ENCODE results near the gene ATP6V0C.
"Not testable (repeated sequence)": the region's sequence is repeated elsewhere in the genome, so short reads cannot be mapped to it uniquely, and the experiment has no call there.

Gene ATP6V0C

GRCh38 chr16:2529961-2530628 lies 16.3 kb downstream of the ATP6V0C start:
- no peak for DNase-seq

- no peak for DNase-seq
Observed at GRCh38 chr16:2530629-2531318, 17.0 kb downstream of the ATP6V0C start.

- no peak for DNase-seq
Observed at GRCh38 chr16:2531371-2531695, 17.6 kb downstream of the ATP6V0C start, which contains the start of gene CEMP1. TSS of gene CEMP1 (minus strand) at chr16:2531408. CDS start at chr16:2531073, 335 bp downstream.

GRCh38 chr16:2531696-2532493 lies 18.1 kb downstream of the ATP6V0C start:
- DNase-seq, result peak; percentile 95

- peak; percentile 63 for DNase-seq
Observed at GRCh38 chr16:2532494-2533141, 18.9 kb downstream of the ATP6V0C start.

- not testable (repeated sequence) for DNase-seq
Observed at GRCh38 chr16:2533142-2533755, 19.5 kb downstream of the ATP6V0C start.

- DNase-seq, result no peak
Observed at GRCh38 chr16:2533912-2534311, 20.2 kb downstream of the ATP6V0C start.

GRCh38 chr16:2534335-2534734 lies 20.6 kb downstream of the ATP6V0C start:
- DNase-seq, result not testable (repeated sequence)

GRCh38 chr16:2535625-2536013 lies 21.9 kb downstream of the ATP6V0C start:
- no peak for DNase-seq

- DNase-seq, result peak; percentile 96
Observed at GRCh38 chr16:2537451-2538379, 24.0 kb downstream of the ATP6V0C start, which contains the start of gene PDPK1. TSS of gene PDPK1 (plus strand) at chr16:2538021. CDS start at chr16:2538113, 92 bp downstream.

GRCh38 chr16:2539192-2539844 lies 25.6 kb downstream of the ATP6V0C start:
- not testable (repeated sequence) for DNase-seq

- DNase-seq, result peak; percentile 55
Observed at GRCh38 chr16:2539845-2540458, 26.2 kb downstream of the ATP6V0C start.

GRCh38 chr16:2540912-2541311 lies 27.2 kb downstream of the ATP6V0C start:
- not testable (repeated sequence) for DNase-seq

- DNase-seq, result not testable (repeated sequence)
Observed at GRCh38 chr16:2541409-2541808, 27.7 kb downstream of the ATP6V0C start.

GRCh38 chr16:2543771-2544170 lies 30.0 kb downstream of the ATP6V0C start:
- not testable (repeated sequence) for DNase-seq

GRCh38 chr16:2550283-2550878 lies 36.6 kb downstream of the ATP6V0C start:
- DNase-seq, result not testable (repeated sequence)

GRCh38 chr16:2551420-2551889 lies 37.7 kb downstream of the ATP6V0C start:
- DNase-seq, result not testable (repeated sequence)

GRCh38 chr16:2554709-2555425 lies 41.1 kb downstream of the ATP6V0C start:
- not testable (repeated sequence) for DNase-seq

- not testable (repeated sequence) for DNase-seq
Observed at GRCh38 chr16:2557150-2557549, 43.4 kb downstream of the ATP6V0C start.
